K562 (cell line): ENCODE results near the gene CNMD. TPM values are rescaled to one million over a fixed set of nuclear protein-coding genes. Genes with fewer than 3 reads are reported as not detected.

Experiments
- ATAC-seq: fragments of 200-7000 bp; cut with Tn5 transposase; 3 replicates; pipeline ENCODE4 v1.9.1; 2020; ENCODE audit warnings: moderate library complexity
- BruUV-seq: library from RNA; stranded (reverse); fragments of 400-500 nt; replicated peaks from 2 replicates; lab custom pipeline; 2021; lab: Mats Ljungman, UMichigan
- CTCF ChIA-PET: fragments of 300-600 bp; formaldehyde crosslinking; extraction: SDS; loops from one replicate; lab custom pipeline; 2021; ENCODE audit warnings: low intra/inter-chr PET ratio; lab: Yijun Ruan, JAX
- POLR2A ChIA-PET: fragments of 300-600, 350-650 bp; sonication (Branson Sonifier 250); formaldehyde crosslinking; extraction: SDS; loops from one replicate; lab custom pipeline; 2021; ENCODE audit warnings: antibody characterized with exemption, inconsistent platforms; lab: Yijun Ruan, JAX
- DNase-seq, 4 experiments: peaks; one replicate each; pipeline versions ENCODE4 v3.0.0 to v3.0.0-alpha.2; 2011 to 2018; ENCODE audit warnings: low spot score in 3 of 4, mixed read lengths in 3 of 4; ENCODE audit errors: extremely low read depth in 1 of 4
- FAIRE-seq: peaks from 2 replicates; lab custom pipeline; 2011; peaks lifted over from hg19 to GRCh38; lab: Jason Lieb, UNC
- H2AFZ ChIP-seq: 2 replicates; pipeline ENCODE4 v1.6.0; 2011; ENCODE audit warnings: low read depth, low read length, control low read depth, inconsistent platforms
- H3K27ac ChIP-seq: fragments of 200-600 bp; 3 replicates; pipeline ENCODE4 v1.8.0; 2011; ENCODE audit warnings: low read depth, mild to moderate bottlenecking, control low read depth, inconsistent platforms, low read length, moderate library complexity, mixed read lengths; ENCODE audit errors: extremely low read depth
- H3K27me3 ChIP-seq, 2 experiments: fragments of 300-600 bp in 1 of 2; 2 replicates in 1 of 2; 3 replicates in 1 of 2; pipeline versions ENCODE4 v1.6.0 to v1.8.0; 2011; ENCODE audit warnings: inconsistent platforms in 2 of 2, low read length in 2 of 2, mild to moderate bottlenecking in 1 of 2, mixed read lengths in 1 of 2, moderate library complexity in 1 of 2; ENCODE audit not compliant: control insufficient read depth in 2 of 2, insufficient read depth in 2 of 2
- H3K36me3 ChIP-seq: fragments of 300-600 bp; 3 replicates; pipeline ENCODE4 v1.8.0; 2011; ENCODE audit warnings: mild to moderate bottlenecking, low read length, inconsistent platforms; ENCODE audit not compliant: control insufficient read depth, insufficient read depth
- H3K4me1 ChIP-seq, 2 experiments: fragments of 200-600 bp in 1 of 2; replicated peaks in 1 of 2; 2 replicates in 1 of 2; 3 replicates in 1 of 2; pipeline versions ENCODE4 v1.5.1 to v1.8.0; 2011; ENCODE audit warnings: inconsistent platforms in 2 of 2, low read length in 2 of 2, mild to moderate bottlenecking in 1 of 2, mixed read lengths in 1 of 2, moderate library complexity in 1 of 2; ENCODE audit not compliant: control insufficient read depth in 2 of 2, insufficient read depth in 2 of 2
- H3K4me2 ChIP-seq: 2 replicates; pipeline ENCODE4 v1.6.1; 2011; ENCODE audit warnings: low read length, control low read depth, inconsistent platforms, mixed read lengths; ENCODE audit not compliant: insufficient read depth
- H3K4me3 ChIP-seq: fragments of 200-600 bp; sonication (generic), shearing (Covaris generic); 2 replicates; pipeline ENCODE4 v1.5.1; 2016; ENCODE audit warnings: control low read depth, inconsistent platforms
- H3K79me2 ChIP-seq: fragments of 200-600 bp; 3 replicates; pipeline ENCODE4 v1.8.0; 2011; ENCODE audit warnings: low read length, inconsistent platforms; ENCODE audit not compliant: control insufficient read depth, insufficient read depth
- H3K9ac ChIP-seq, 2 experiments: 2 replicates each; pipeline versions ENCODE4 v1.6.0 to v1.6.1; 2011; ENCODE audit warnings: low read depth in 2 of 2, low read length in 2 of 2, control low read depth in 1 of 2, inconsistent platforms in 1 of 2, mild to moderate bottlenecking in 1 of 2, mixed read lengths in 1 of 2; ENCODE audit not compliant: insufficient read depth in 1 of 2
- H3K9me1 ChIP-seq: one replicate; pipeline ENCODE4 v1.6.0; 2011; ENCODE audit warnings: inconsistent platforms, mild to moderate bottlenecking, low read length, moderate library complexity; ENCODE audit not compliant: control insufficient read depth, insufficient read depth
- H3K9me3 ChIP-seq: replicated peaks from 2 replicates; pipeline ENCODE4 v1.5.1; 2011; ENCODE audit warnings: low read depth, low read length, inconsistent platforms; ENCODE audit not compliant: control insufficient read depth, insufficient read depth
- H4K20me1 ChIP-seq: replicated peaks from 2 replicates; pipeline ENCODE4 v1.6.1; 2011; ENCODE audit warnings: low read length, inconsistent platforms, mixed read lengths; ENCODE audit not compliant: control insufficient read depth, insufficient read depth
- FOXA3 ChIP-seq, 2 experiments: fragments of 450-650 bp in 1 of 2; sonication (generic) in 1 of 2; formaldehyde crosslinking; IDR thresholded peaks in 1 of 2; conservative IDR thresholded peaks in 1 of 2; 2 replicates each; pipeline versions ENCODE4 v1.4.0 to v1.8.0; 2020 to 2022; ENCODE audit warnings: mild to moderate bottlenecking in 2 of 2, missing genetic modification reagents in 1 of 2
- HMG20A ChIP-seq: fragments of 450-650 bp; formaldehyde crosslinking; conservative IDR thresholded peaks from 2 replicates; pipeline ENCODE4 v1.4.0; 2020; ENCODE audit warnings: mild to moderate bottlenecking, mixed read lengths
- IFI16 ChIP-seq: fragments of 250-450 bp; sonication (Bioruptor Pico); IDR thresholded peaks from 2 replicates; pipeline ENCODE4 v2.1.2; 2022; ENCODE audit warnings: mild to moderate bottlenecking, inconsistent platforms
- ZNF134 ChIP-seq: fragments of 250-450 bp; sonication (Bioruptor Pico); conservative IDR thresholded peaks from 2 replicates; pipeline ENCODE4 v1.4.0; 2020
- ZNF431 ChIP-seq: sonication (generic); formaldehyde crosslinking; IDR thresholded peaks from 2 replicates; pipeline ENCODE4 v1.8.0; 2022; ENCODE audit warnings: mild to moderate bottlenecking, missing genetic modification reagents
- ZNF778 ChIP-seq: fragments of 450-650 bp; formaldehyde crosslinking; IDR thresholded peaks from 2 replicates; pipeline ENCODE4 v1.4.0; 2020; ENCODE audit warnings: mild to moderate bottlenecking, moderate library complexity
- ZNF785 ChIP-seq: fragments of 250-450 bp; sonication (Bioruptor Pico); IDR thresholded peaks from 2 replicates; pipeline ENCODE4 v1.4.0; 2020; ENCODE audit warnings: mild to moderate bottlenecking
- WGBS: fragments of 100-300 bp; shearing (Covaris generic); methylation state at CpG from one replicate; pipeline ENCODE4 v1.1.6; 2016; ENCODE audit warnings: low coverage, mixed read lengths; ENCODE audit not compliant: insufficient coverage; ENCODE audit errors: missing lambda C conversion rate; 5-methylcytosine and 5-hydroxymethylcytosine counted together
- in situ Hi-C: fragments of 300-500 bp; cut with MboI; formaldehyde crosslinking; loops from 4 replicates; pipeline ENCODE4 v1.15.0; 2018; ENCODE audit warnings: inconsistent platforms, mixed read lengths
- intact Hi-C: fragments of 100-400 bp; cut with micrococcal nuclease; formaldehyde crosslinking; loops from 2 replicates; pipeline ENCODE4 v1.14.2; 2022
- polyA plus RNA-seq, 8 experiments: library from polyadenylated mRNA; depleted of rRNA in 4 of 8; stranded (reverse) in 5 of 8; unstranded in 3 of 8; fragments of >200 nt; fragmentation: Nextera tagmentation in 2 of 8; fragmentation: Illumina TruSeq in 1 of 8; extraction: Ambion mirVana in 2 of 8; extraction: Trizol in 1 of 8; gene quantifications; 2 replicates each; pipeline versions ENCODE4 v1.2.1 to v1.2.3, GENCODE V29; 2011 to 2014; ENCODE audit warnings: inconsistent platforms in 1 of 8, missing spikeins in 1 of 8
- total RNA-seq, 7 experiments: library from RNA; depleted of rRNA in 6 of 7; stranded (reverse); fragments of >200 nt in 6 of 7; fragmentation: Illumina TruSeq in 2 of 7; extraction: Trizol in 2 of 7; gene quantifications; 2 replicates each; pipeline versions ENCODE4 v1.2.1 to v1.2.3, GENCODE V29; 2011 to 2021; ENCODE audit warnings: low replicate concordance in 1 of 7

The CNMD gene
- total and polyA plus RNA-seq, 9 of the 15 experiments (the other 6 are each of a cell fraction or from before 2014, with no cell fraction given): not detected

GRCh38 chr13:52765611-52766390, 26.2 kb upstream of the CNMD start (continued):
- TF ChIP-seq ZNF778 (CRISPR knock-in tag): no peak

- H3K4me1 ChIP-seq: no peaks in the 10 kb centered on the region
- ATAC-seq: no peak
- no peak overlapping the region for H3K27ac ChIP-seq
- ChIA-PET CTCF (no interaction called here), POLR2A (no interaction called here)
- H3K4me2 ChIP-seq: no peak overlapping the region
- no peak overlapping the region for H2AFZ ChIP-seq
- FAIRE-seq: no peak
- H3K4me3 ChIP-seq: no peak overlapping the region
- TF ChIP-seq ZNF431 (CRISPR knock-in tag) (no peak), ZNF785 (CRISPR knock-in tag) (no peak), FOXA3 (CRISPR knock-in tag; conservative IDR thresholded peaks at IDR 0.05 in 1 of 2, IDR thresholded peaks at IDR 0.05 in 1 of 2) (peak in 1 of 2 experiments; percentile 59; a peak in 2 of 4 replicates), HMG20A (CRISPR knock-in tag) (no peak), ZNF134 (CRISPR knock-in tag) (no peak), IFI16 (CRISPR knock-in tag) (no peak)
- H3K9me3 ChIP-seq: no peaks in the 10 kb centered on the region
- no peaks in the 10 kb centered on the region for H4K20me1 ChIP-seq
- peaks cover 3% of the 10 kb centered on the region for H3K9me1 ChIP-seq
- no TSS peak for BruUV-seq
- intact Hi-C loops: no loop called here
- H3K9ac ChIP-seq: no peak overlapping the region
- no peaks in the 10 kb centered on the region for H3K36me3 ChIP-seq
- in situ Hi-C loops: no loop called here
- no peak for DNase-seq
- WGBS: 0% methylated on average over 2 of the region's 2 CpGs
- no peaks in the 10 kb centered on the region for H3K79me2 ChIP-seq
- H3K27me3 ChIP-seq: peaks cover under 1 to 5% of the 10 kb centered on the region in 2 experiments; a peak in 2 of 5 replicates
Measured at GRCh38 chr13:52760077-52760476, 20.5 kb upstream of the CNMD start.
